NCI-H526 treated with DMSO at 0.1 percent for 48 hours (cell line): ENCODE results near the gene NRN1L.
"Not testable (repeated sequence)": the region's sequence is repeated elsewhere in the genome, so short reads cannot be mapped to it uniquely, and the experiment has no call there.

Source experiments
- DNase-seq: peaks from one replicate; lab custom pipeline; 2025; lab: John Stamatoyannopoulos, UW

The NRN1L gene

DNA sequence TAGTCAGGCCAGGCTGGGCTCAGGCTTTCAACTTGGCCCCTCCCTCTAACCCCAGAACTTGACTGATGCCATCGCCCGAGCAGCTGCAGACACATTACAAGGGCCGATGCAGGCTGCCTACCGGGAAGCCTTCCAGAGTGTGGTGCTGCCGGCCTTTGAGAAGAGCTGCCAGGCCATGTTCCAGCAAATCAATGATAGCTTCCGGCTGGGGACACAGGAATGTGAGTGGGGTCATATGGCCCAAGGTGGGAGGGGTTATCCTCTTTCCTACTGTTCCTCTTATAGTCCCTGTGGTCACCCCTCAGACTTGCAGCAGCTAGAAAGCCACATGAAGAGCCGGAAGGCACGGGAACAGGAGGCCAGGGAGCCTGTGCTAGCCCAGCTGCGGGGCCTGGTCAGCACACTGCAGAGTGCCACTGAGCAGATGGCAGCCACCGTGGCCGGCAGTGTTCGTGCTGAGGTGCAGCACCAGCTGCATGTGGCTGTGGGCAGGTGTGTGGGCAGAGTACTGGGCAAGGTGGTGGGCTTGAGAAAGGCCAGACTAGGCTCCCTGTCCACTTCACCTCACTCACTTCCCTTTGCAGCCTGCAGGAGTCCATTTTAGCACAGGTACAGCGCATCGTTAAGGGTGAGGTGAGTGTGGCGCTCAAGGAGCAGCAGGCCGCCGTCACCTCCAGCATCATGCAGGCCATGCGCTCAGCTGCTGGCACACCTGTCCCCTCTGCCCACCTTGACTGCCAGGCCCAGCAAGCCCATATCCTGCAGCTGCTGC lies 2.1 kb upstream of the NRN1L start:
- DNase-seq = no peak

DNA sequence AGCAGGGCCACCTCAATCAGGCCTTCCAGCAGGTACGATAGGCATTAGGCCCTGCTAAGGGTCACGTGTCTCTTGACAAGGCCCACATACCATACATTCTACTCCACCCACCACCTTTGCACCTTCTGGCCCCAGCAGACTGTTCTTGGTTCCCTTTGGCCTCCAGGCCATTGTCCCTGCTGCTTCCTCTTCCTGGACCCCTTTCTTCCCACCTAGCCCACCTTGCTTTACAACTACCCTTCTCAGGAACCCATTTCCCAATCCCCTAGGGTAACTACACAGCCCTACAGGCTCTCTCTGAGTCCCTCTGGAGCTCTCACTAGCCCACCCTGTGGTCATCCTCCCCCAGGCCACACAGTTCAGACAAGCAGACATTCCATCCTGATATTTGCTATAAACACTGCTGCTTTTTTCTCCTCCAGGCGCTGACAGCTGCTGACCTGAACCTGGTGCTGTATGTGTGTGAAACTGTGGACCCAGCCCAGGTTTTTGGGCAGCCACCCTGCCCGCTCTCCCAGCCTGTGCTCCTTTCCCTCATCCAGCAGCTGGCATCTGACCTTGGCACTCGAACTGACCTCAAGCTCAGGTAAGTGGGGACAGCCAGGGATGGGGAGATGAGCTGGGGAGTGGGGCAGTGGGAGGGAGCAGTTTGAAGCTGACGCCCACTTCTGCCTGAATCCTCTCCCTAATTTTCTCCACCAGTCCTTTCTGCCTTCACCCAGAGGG lies 1.4 kb upstream of the NRN1L start:
- DNase-seq = no peak

DNA sequence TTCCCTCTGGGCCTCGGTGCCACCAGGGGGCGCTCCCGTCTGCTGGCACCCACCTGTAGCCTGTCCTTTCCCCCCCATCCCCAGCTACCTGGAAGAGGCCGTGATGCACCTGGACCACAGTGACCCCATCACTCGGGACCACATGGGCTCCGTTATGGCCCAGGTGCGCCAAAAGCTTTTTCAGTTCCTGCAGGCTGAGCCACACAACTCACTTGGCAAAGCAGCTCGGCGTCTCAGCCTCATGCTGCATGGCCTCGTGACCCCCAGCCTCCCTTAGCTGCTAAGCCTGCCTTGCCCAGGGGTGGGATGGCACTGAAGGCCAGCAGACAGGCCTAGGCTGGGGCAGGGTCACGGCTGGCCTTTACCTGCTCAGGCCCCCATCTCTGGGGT lies 818 bp upstream of the NRN1L start:
- DNase-seq = no peak

DNA sequence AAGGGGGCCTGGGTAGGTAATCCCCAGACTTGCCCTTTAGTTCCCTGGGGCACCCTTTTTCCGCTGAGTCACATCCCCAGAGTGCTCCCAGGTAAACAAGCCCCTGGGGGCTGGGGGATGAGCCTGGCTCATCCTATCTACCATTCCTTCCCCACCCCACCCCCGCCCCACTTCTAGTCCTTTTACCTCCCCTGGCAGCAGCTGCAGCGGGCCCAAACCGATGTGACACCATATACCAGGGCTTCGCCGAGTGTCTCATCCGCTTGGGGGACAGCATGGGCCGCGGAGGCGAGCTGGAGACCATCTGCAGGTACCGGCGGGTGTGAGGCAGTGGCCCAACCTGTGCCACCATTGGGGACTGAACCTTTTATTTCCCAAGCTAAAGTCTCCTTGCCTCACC lies 860 bp downstream of the NRN1L start:
- DNase-seq = no peak

DNA sequence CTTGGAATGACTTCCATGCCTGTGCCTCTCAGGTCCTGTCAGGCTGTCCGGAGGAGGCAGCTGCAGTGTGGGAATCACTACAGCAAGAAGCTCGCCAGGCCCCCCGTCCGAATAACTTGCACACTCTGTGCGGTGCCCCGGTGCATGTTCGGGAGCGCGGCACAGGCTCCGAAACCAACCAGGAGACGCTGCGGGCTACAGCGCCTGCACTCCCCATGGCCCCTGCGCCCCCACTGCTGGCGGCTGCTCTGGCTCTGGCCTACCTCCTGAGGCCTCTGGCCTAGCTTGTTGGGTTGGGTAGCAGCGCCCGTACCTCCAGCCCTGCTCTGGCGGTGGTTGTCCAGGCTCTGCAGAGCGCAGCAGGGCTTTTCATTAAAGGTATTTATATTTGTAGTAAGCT lies 1.3 kb downstream of the NRN1L start:
- no peak for DNase-seq

DNA sequence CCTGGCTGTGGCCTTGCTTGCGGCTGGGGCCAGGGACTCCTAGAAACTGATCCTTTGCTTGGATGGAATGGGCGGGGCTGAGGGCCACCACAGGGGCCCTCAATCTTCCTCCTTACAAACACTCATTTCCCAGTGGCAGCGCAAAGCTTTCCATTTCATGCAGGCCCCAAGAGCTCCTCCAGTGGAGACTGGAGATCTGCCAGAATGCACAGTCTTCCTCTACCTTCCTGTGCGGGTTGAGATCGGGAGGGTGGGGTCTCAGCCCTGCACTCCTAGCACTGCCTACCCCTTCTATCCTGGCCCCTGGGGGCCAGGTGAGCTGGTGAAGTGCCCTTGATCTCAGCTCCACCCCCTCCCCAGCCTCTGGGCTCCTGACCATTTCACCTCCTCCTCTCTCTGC lies 1.7 kb downstream of the NRN1L start:
- DNase-seq = no peak

DNA sequence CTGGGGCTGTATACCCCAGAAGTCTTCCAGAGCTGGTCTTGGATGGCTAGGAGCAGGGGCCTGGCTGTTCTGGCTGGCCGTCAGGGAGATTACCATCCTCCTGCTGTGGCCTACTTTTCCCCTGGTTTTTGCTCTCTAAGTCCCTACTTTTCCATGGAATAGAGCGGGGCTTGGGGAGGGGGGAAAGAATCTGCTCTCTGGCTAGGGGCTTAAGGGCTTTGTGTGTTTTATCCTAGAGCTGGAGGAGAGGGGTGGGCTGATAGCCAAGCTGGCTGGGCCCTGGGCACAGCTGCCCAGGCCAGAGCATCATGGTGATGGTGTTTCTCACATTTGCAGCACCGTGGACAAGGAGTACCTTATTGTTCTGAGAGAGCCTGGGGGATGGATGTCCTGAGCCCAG lies 3.6 kb downstream of the NRN1L start:
- no peak for DNase-seq

DNA sequence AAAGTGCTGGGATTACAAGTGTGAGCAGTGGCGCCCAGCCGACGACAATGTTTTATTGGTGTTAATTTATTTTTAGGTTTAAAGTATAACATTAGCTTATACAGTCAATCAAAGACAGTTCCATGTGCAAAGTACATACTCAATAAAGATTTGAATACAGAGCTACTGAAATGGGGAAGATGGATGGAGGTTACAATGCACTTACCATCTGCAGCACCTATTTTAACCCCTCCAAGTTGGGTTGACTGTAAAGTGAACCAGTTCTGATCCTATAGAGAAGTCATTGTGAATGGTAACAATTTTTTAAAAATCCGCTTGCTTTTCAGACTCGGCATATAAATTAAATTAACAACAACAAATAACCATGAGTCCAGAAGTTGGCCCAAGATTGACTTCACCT lies 7.7 kb downstream of the NRN1L start:
- DNase-seq = no peak

DNA sequence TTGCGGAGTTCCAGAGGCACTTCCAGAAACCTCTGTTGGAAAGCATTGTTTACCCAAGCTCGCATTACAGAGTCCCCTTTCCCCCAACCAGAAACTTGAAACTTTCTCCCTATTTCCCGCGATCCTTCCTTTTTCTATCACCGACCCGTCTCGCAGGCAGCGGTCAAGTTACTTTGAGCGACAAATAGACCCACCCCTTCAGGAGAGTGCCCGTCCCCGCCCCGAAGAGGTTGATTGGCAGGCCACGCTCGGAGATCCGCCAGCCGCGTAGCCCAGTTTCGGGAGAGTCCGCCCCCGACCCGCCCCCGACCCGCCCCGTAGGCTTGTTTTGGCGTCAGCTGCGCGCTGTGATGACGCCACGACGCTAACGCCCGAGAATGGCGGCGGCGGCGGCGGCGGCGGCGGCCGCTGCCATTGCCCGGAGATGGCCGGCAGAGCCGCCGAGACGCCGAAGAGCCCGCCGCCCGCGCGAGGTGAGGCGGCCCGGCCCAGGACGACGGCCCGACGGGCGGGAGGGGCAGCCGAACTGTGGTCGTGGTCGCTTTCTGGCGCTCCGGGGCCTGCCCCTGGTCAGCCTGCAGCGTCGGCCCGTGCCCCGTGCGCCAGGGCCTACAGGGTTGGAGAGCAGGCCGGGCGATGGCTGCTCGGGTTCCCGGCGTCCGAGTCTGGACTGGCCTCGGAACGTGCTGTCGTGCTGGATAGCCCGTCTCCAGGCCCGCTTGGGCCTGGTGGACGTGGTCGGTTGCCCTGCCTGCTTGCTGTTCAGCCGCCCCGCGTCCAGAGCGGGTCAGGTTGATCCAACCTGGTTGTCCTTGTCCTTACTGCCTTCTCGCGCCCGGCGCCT lies 8.4 kb downstream of the NRN1L start, which contains the start of gene PSKH1:
Gene PSKH1 (plus strand): TSS at position 356 of the 844 bp plus-strand sequence. CDS start 15,496 bp downstream, outside the sequence.
- peak; percentile 79 for DNase-seq

DNA sequence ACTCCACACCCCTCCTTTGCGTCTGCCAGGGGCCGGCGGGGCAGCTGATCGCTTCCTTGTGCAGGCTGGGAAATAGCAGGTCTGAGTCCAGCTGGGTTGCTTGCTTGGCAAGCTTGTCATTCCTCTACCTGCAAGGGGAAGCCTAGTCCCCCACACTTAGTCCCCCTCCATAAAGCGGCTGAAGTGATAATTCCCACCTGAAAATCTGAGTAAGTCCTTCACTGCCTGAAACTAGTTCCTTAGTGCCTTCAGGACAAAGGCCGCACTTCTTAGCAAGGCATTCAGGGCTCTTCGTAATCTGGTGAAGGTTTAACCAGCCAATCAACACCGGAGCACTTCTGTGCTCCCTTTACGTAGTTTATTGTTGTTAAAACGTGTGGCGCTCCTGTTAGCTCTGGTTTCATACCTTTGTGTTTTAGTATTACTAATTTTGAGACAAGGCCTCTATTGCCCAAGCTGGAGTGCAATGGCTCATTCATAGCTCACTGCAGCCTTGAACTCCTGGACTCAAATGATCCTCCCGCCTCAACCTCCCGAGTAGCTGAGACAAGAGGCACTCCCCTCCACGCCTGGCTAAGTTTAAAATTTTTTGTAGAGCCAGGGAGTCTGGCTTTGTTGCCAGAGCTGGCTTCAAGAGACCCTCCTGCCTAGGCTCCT lies 9.2 kb downstream of the NRN1L start:
- no peak for DNase-seq

DNA sequence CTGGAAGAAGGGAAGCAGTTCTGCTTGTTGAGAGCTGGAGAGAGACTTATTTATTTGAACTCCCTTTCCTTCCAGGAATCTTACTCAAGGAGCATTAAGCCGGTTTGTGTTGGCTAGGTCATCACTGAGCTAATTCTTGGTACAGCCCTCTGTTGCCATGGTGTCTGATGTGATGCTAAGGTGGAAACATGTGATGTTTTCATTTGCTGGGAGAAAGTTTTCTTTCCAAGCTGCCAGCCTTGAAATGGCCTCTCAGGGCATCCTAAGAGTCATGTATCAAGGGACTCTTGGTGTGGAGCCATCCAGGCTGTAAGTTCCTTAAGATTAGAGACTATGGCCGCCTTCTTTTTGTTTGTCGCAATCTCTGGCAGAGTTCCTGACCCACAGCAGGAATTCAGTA lies 12.5 kb downstream of the NRN1L start:
- no peak for DNase-seq

DNA sequence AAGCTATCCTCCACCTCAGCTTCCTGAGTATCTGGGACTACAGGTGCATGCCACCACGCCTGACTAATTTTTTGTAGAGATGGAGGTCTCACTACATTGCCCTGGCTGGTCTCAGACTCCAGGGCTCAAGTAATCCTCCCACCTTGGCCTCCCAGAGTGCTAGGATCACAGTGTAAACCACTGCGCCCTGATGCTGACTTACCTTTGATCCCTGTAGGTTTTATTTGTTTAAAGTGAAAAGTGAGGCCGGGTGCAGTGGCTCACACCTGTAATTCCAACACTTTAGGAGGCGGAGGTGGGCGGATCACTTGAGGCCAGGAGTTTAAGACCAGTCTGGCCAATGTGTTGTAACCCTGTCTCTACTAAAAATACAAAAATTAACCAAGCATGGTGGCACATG lies 17.0 kb downstream of the NRN1L start:
- DNase-seq = no peak

DNA sequence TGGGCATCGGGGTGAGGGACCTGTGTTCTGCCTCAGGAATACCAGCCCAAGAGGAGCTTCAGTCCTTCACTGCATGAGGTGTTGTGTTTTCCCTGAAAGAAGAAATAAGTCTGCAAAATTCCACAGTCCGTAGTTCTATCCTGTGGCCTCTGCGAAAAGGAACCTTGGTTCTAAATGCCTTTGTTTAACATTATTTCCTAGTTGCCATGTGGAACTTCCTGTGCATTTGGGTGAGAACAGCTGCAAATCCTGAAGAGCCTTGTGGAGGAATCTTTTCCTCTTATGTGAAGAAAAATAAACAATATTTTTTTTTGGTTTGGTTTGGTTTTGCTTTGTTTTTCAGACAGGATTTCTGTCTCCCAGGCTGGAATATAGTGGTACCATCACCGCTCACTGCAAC lies 18.1 kb downstream of the NRN1L start:
- no peak for DNase-seq

DNA sequence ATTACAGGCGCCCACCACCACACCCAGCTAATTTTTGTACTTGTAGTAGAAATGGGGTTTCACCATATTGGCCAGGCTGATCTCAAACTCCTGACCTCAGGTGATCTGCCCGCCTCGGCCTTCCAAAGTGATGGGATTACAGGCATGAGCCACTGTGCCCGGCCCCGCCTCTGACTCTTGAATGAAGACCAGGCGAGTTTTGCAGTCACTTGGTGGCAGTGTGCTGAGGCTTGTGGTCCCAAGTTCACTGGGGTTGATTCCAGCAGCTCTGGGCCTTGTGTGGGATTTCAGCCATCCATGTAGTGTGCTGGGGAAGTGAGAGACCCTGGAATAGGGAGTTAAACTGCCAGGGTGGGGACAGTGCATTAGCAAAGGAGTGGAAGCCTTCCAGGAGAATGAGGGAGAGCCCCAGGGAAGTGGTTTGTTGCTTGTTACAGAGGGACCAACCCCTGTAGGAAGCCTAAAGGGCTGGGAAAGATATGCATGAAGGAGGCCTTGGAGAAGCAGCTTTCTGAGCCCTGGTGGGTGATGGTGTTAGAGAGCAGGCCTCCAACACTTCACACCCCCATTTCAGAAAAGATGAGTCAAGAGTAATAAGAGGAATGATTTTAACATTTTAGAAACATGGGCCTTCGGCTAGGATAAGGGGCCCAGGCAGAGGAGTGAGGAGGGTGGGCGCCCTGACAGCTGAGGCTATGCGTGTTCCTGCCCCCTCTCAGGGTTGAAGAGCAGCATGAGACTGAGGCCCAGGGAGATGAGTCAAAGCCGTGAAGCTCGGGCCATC lies 22.9 kb downstream of the NRN1L start:
- DNase-seq = no peak

DNA sequence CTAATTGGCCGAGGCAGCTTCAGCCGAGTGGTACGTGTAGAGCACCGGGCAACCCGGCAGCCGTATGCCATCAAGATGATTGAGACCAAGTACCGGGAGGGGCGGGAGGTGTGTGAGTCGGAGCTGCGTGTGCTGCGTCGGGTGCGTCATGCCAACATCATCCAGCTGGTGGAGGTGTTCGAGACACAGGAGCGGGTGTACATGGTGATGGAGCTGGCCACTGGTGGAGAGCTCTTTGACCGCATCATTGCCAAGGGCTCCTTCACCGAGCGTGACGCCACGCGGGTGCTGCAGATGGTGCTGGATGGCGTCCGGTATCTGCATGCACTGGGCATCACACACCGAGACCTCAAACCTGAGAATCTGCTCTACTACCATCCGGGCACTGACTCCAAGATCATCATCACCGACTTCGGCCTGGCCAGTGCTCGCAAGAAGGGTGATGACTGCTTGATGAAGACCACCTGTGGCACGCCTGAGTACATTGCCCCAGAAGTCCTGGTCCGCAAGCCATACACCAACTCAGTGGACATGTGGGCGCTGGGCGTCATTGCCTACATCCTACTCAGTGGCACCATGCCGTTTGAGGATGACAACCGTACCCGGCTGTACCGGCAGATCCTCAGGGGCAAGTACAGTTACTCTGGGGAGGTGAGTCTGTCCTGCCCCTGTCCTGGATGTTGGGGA lies 24.5 kb downstream of the NRN1L start:
- no peak for DNase-seq

DNA sequence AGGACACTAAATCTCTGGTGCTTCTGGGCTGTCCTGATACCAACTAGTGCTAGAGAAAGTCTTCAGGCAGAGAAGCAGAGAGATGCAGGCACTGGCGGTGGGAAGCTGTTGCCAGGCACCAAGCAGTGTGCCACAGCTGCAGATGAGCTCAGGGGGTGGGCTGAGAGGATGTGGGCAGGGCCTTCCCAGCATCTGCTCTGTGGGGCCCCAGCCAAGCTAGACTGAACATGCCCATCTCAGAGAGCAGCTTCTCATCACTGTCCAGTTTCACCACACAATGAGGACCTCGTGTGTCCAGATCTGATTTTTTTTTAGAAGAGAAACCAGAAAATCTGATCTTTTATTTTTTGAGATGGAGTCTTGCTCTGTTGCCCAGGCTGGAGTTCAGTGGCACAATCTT lies 25.5 kb downstream of the NRN1L start:
- DNase-seq = no peak

DNA sequence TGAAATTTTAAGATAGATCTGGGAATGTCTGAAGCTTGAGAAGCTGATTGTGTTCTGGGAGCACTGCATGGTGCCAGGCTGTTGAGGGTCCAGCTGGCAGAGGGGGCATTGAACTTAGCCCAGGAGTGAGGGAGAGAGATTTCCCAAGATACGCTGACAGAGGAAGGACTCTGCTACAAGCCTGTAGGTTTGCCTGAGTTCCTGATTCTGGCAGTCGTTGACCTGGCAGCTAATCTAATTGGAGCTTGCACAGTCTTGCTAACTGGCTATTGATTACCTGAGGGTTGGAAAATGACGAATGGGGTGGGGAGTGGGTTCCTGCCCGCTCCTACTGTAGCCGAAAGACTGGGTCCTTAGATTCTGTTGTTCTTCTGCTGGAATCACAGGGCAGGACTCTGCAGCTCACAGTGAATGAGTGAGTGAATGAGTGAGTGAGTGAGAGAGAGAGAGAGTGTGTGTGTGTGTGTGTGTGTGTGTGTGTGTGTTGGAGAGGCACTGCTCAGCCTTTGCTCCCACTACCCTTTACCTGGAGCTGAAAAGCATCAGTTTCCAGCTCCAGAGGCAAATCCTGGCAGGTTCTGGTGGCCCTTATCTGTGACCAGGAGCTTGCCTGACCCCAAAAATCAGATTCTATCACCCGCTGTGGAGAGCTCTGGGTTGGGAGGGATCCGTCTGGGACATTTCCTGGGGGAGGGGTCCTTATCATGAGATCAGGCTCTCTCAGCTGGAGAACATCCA lies 30.2 kb downstream of the NRN1L start:
- DNase-seq = no peak

DNA sequence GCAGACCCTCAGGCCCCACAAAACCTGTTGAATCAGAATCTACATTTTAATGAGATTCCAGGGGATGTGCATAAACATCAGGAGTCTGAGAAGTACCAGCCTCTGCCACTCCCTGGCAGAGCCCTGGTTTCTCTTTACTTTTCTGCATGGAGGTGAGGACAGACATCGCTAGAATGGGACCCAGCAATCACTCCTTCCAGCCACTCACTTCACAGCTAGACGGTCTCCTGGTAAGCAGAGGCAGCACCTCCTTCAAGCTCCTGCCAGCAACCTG lies 30.7 kb downstream of the NRN1L start:
- not testable (repeated sequence) for DNase-seq

DNA sequence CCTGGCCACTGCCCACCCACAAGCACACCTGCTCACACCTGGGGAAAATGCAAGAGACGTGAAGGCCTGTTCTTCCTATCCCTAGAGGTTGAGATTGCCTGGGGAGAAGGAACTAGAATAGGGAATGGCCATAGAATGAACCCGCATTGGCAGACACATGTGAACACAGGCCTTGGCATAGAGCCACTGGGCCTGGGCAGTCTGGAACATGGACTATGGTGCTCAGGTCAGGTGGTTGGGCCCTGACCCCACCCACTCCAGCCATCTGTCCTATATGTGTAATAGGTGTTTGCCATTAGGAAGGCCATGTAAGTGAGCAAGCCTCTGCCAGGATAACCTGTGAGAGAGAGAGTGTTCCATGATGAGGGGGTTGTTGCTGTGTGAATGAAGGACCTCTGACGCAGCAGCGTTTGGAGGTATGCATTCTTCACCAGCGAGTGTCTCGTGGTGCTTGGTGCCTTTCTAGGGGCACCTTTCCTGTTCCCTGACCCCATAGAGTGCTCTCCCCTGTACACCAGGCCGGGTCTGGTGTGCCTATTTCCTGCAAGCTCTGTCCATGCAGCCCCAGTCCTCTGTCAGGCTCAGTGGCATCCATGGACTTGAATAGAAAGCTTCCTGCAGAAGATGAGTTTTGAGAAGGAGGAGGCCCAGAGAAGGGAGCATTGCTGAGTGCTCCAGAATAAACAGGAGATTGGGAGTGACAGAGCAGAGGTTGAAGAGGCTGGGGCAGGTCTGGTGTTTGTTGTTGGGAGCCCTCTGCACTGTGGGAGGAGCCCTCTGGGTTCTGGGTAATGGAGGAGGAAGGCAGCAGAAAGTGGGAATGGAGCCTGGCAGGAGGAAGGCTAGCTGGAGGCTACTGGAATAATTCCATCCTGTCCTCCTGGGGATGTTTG lies 31.4 kb downstream of the NRN1L start:
- DNase-seq = no peak
